ENCODE measurements around the gene CACNA1D. TPM values are rescaled to one million over a fixed set of nuclear protein-coding genes. Genes with fewer than 3 reads are reported as not detected.

Gene CACNA1D
- total RNA-seq, 1 donor from 2014 or later, result 0.95 TPM

DNA sequence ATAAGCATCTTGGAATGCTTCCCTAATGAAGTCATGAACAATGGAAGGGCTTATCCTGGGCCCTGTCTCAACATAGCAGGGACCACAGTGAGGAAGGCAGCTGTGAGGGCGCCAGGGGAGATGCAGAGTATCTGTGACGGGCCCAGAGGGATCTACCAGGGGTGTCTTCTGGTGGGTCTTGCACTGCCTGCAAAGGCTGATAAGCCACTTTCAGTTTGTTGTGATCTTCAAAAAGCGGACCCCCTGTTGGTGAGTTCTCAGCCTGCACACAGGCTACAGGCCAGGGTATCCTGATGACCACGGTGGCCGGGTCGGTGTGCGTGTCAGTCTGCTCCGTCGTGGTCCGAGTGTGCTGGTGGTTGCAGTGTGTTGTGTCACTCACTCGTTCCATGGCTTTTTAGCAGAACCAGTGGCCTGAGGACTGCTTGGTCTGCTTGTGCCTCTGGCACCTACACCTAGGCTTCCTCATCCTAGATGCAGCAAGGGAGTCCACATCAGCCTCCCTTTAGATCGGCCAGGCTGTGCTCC is 305.0 kb downstream of the CACNA1D start:
- TF ChIP-seq, protein P1, sequence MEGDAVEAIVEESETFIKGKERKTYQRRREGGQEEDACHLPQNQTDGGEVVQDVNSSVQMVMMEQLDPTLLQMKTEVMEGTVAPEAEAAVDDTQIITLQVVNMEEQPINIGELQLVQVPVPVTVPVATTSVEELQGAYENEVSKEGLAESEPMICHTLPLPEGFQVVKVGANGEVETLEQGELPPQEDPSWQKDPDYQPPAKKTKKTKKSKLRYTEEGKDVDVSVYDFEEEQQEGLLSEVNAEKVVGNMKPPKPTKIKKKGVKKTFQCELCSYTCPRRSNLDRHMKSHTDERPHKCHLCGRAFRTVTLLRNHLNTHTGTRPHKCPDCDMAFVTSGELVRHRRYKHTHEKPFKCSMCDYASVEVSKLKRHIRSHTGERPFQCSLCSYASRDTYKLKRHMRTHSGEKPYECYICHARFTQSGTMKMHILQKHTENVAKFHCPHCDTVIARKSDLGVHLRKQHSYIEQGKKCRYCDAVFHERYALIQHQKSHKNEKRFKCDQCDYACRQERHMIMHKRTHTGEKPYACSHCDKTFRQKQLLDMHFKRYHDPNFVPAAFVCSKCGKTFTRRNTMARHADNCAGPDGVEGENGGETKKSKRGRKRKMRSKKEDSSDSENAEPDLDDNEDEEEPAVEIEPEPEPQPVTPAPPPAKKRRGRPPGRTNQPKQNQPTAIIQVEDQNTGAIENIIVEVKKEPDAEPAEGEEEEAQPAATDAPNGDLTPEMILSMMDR (IDR thresholded peaks at IDR 0.05), result no peak
- no peaks in the 10 kb centered on the region for H3K9me3 Mint-ChIP-seq (ENCODE audit: low read depth)
- no peak for DNase-seq (ENCODE audit: low spot score)
- peaks cover 8% of the 10 kb centered on the region for H3K4me1 Mint-ChIP-seq (ENCODE audit: low read depth)
- H3K36me3 Mint-ChIP-seq (ENCODE audit: low read depth), result no peaks in the 10 kb centered on the region
- peaks cover 9% of the 10 kb centered on the region for H3K27me3 Mint-ChIP-seq (ENCODE audit: low read depth)
- H3K27ac Mint-ChIP-seq (ENCODE audit: unreplicated experiment), result no peak overlapping the region
- no peak overlapping the region for H3K4me3 Mint-ChIP-seq (ENCODE audit: unreplicated experiment)

DNA sequence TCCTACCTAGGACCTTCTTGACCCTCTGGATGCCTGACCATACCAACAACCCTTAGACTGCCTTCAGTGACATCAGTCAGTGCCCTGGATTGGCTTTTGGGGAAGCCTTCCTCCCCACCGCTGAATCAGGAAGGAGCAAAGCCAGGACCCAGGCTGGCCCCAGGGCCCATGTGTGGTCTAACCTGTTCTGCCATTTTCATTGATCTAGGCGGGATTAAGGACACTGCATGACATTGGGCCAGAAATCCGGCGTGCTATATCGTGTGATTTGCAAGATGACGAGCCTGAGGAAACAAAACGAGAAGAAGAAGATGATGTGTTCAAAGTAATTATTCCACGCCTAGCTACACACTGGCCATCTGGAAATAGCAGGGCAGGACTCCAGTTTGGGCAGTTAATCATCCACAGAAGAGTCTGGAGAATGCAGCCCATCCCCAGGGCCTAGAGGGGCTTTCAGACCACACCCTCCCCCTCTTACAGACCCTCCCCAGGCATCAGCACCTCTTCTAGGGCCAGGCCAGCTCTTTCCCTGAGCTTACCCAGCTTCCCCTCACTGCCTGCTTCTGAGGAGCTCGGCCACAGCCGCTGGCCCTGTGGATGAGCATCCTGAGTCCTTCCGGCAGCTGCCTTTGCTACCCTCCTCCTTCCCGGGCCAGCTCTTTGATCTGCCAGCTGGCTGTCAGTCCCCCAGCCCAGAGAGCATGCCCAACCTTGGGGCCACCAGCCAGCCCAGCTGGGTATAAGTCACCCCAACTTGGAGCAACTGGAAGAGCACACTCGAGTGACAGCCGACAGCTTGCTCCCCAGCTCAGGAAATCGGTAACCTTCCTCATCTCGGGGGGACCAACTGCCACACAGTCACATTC is 305.9 kb downstream of the CACNA1D start:
- no peaks in the 10 kb centered on the region for H3K36me3 Mint-ChIP-seq (ENCODE audit: low read depth)
- peaks cover 17% of the 10 kb centered on the region for H3K4me1 Mint-ChIP-seq (ENCODE audit: low read depth)
- no peak overlapping the region for H3K27ac Mint-ChIP-seq (ENCODE audit: unreplicated experiment)
- H3K9me3 Mint-ChIP-seq (ENCODE audit: low read depth), result no peaks in the 10 kb centered on the region
- DNase-seq (ENCODE audit: low spot score), result no peak
- TF ChIP-seq, protein P1 (IDR thresholded peaks at IDR 0.05), result no peak
- no peak overlapping the region for H3K4me3 Mint-ChIP-seq (ENCODE audit: unreplicated experiment)
- H3K27me3 Mint-ChIP-seq (ENCODE audit: low read depth), result peaks cover 7% of the 10 kb centered on the region

DNA sequence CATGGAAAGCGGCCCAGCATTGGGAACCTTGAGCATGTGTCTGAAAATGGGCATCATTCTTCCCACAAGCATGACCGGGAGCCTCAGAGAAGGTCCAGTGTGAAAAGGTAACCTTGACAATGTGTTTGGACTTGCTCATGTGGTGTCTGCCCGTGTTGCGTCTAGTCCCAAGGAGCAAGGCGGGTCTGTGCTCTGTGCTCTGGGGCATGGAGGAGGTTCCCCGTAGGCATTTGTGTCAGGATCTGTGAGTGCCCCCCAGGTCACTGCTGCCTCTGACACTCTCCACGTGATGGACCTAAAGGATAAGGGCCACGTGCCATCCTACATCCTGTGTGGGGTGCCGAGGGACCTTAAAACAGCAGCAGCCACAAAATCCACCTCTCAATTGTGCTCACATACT is 306.9 kb downstream of the CACNA1D start:
- DNase-seq (ENCODE audit: low spot score), result no peak
- H3K4me1 Mint-ChIP-seq (ENCODE audit: low read depth), result peaks cover 23% of the 10 kb centered on the region
- no peak overlapping the region for H3K27ac Mint-ChIP-seq (ENCODE audit: unreplicated experiment)
- no peaks in the 10 kb centered on the region for H3K9me3 Mint-ChIP-seq (ENCODE audit: low read depth)
- H3K27me3 Mint-ChIP-seq (ENCODE audit: low read depth), result peaks cover 1% of the 10 kb centered on the region
- no peak overlapping the region for H3K4me3 Mint-ChIP-seq (ENCODE audit: unreplicated experiment)
- no peaks in the 10 kb centered on the region for H3K36me3 Mint-ChIP-seq (ENCODE audit: low read depth)
- TF ChIP-seq, protein P1 (IDR thresholded peaks at IDR 0.05), result no peak

DNA sequence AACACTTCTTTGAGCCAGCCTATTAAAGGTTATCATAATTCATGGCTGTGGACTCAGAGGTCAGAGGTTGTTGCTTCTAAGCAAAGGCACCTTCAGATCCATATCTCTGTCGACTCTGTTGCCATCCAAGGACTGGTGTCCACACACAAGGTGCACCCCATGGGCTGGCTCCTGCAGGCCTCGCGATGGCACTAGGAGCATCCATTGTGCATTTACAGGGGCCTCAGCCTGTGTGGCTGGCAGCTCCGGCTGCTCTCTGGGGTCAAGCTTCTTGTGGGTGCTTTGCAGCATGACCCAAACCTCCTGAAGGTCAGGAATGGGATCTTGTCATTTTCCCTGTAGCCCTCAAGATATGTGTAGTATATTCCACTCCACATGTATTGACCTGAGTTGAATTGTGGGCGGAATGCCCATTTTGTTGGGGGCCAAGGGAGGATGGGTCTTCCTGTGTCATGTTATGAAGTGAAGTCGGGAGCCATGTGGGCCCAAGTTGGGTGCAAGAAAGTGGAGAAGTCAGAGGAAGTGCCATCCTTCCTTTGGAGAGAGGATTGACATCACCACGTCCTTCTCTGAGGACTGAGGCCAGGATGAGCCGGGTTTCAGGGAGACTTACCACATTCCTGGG is 308.0 kb downstream of the CACNA1D start:
- Mint-ChIP-seq H3K4me1 (ENCODE audit: low read depth) (peaks cover 30% of the 10 kb centered on the region), H3K4me3 (ENCODE audit: unreplicated experiment) (no peak overlapping the region), H3K9me3 (ENCODE audit: low read depth) (no peaks in the 10 kb centered on the region), H3K27me3 (ENCODE audit: low read depth) (no peaks in the 10 kb centered on the region), H3K27ac (ENCODE audit: unreplicated experiment) (no peak overlapping the region), H3K36me3 (ENCODE audit: low read depth) (no peaks in the 10 kb centered on the region)
- DNase-seq (ENCODE audit: low spot score), result no peak
- TF ChIP-seq, protein P1 (IDR thresholded peaks at IDR 0.05), result no peak

DNA sequence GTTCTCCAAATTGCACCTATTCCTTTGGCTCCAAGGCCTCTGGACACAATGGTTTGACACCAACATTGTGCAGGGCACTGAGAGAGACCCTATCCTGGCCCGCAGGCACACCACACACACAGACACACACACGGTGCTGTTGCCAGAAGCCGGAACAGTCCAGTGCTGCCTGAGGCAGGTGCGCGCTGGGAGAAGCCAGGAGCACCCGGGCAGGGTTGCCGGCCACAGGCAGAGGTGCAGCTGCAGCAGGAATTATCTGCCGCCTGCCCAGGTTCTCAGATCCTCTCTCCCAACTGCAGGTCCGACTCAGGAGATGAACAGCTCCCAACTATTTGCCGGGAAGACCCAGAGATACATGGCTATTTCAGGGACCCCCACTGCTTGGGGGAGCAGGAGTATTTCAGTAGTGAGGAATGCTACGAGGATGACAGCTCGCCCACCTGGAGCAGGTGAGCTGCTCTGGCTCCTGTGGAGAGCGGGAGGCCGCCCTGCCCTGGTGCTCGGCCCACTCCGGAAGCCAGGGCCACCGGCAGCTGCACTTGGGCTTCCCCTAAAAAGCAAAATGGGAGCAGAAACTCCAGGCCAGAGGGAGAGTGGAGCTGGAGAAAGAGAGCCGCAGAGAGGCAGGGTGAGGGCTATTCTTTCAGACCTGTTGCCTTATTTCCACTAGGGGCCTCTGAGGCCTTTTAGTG is 308.9 kb downstream of the CACNA1D start:
- Mint-ChIP-seq H3K27ac (ENCODE audit: unreplicated experiment) (peak overlapping the region; percentile 74), H3K27me3 (ENCODE audit: low read depth) (no peaks in the 10 kb centered on the region)

More for the DNA sequence above, 308.9 kb downstream of the CACNA1D start:
- H3K4me1 Mint-ChIP-seq (ENCODE audit: low read depth), result peaks cover 30% of the 10 kb centered on the region
- no peak for DNase-seq (ENCODE audit: low spot score)
- TF ChIP-seq, protein P1 (IDR thresholded peaks at IDR 0.05), result no peak
- H3K36me3 Mint-ChIP-seq (ENCODE audit: low read depth), result no peaks in the 10 kb centered on the region
- no peaks in the 10 kb centered on the region for H3K9me3 Mint-ChIP-seq (ENCODE audit: low read depth)
- no peak overlapping the region for H3K4me3 Mint-ChIP-seq (ENCODE audit: unreplicated experiment)
